Measurements from ENCODE around the gene CPEB3.

DNA sequence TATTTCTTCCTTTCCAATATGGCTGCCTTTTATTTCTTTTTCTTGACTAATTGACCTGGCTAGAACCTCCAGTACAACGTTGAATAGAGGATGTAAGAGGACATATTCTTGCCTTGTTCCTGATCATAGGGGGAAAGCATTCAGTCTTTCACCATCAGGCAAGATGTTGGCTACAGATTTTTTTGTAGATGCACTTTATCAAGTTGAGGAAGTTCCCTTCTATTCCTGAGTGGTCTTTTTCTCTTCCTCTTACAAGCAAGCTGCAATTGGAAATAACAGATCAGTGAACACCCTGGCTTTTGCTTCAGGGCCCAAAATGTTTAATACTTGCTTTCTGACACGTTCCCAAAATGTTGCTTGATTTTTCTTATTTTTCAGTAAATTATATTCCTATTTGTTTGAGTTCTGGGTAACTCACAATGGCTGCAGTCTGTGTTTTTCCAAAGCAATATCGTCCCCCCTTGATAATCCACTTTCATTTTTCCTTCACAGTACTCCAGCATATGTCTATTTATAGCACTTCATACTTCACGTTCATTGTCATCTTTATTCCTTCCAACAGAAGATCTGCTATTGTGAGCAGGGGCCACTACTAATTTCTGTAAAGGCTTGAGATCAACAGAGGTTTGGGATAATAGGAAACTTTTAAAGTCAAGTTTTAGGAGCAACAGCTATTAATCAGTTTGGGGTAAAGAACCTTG, 11.7 kb downstream of the CPEB3 start:
- TF ChIP-seq CTCF (IDR thresholded peaks at IDR 0.05), result no peak
- no peak for TF ChIP-seq POLR2AphosphoS5 (IDR thresholded peaks at IDR 0.05)

Measured in stomach (tissue), 4 donors.